ENCODE data around the gene MYOD1.

GRCh38 chr11:17764446-17765218 is 45.3 kb downstream of the MYOD1 start:
- TF ChIP-seq POLR2A (IDR thresholded peaks at IDR 0.05; ENCODE audit: low read depth, low read length) (no peak), POLR2AphosphoS5 (IDR thresholded peaks at IDR 0.05; ENCODE audit: low read depth, low read length) (no peak), TAF1 (IDR thresholded peaks at IDR 0.05; ENCODE audit: low read depth, low read length) (no peak), PAX5 (IDR thresholded peaks at IDR 0.05; ENCODE audit: insufficient read depth, low read length, severe bottlenecking) (no peak), SPI1 (IDR thresholded peaks at IDR 0.05; ENCODE audit: low read depth, low read length) (no peak), POU2F2 (IDR thresholded peaks at IDR 0.05; ENCODE audit: low read depth, low read length) (no peak)
